GM21723 (cell line): ENCODE results near the gene SHE.
A peak's percentile ranks its signal among the peaks of the same experiment; 100 is the strongest.
"Not testable (repeated sequence)": the region's sequence is repeated elsewhere in the genome, so short reads cannot be mapped to it uniquely, and the experiment has no call there.

Experiments
- ATAC-seq: cut with Tn5 transposase; IDR thresholded peaks from one replicate; pipeline ENCODE4 v1.9.1; 2021; ENCODE audit warnings: mild to moderate bottlenecking, moderate library complexity; ENCODE audit not compliant: unreplicated experiment

Gene SHE

GRCh38 chr1:154517661-154518060, 15.4 kb upstream of the SHE start:
- no peak for ATAC-seq

DNA sequence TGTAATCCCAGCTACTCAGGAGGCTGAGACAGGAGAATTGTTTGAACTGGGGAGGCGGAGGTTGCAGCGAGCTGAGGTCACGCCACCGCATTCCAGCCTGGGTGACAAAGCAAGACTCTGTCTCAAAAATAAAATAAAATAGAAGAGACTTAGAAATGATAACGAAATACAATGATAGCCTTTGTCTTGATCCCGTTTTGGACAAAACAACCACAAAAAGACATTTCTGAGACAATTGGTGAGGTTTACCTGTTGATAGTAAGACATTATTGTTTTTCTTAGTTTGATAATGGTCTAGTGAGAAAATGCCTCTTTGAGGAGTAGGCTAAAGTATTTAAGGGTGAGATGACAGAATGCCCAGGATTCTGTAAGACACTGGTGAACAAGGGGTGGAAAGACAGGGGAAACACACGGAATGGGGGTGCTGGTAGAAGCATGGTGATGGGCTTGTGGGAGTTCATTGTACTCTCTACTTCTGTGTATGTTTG, 11.9 kb upstream of the SHE start:
- no peak for ATAC-seq

DNA sequence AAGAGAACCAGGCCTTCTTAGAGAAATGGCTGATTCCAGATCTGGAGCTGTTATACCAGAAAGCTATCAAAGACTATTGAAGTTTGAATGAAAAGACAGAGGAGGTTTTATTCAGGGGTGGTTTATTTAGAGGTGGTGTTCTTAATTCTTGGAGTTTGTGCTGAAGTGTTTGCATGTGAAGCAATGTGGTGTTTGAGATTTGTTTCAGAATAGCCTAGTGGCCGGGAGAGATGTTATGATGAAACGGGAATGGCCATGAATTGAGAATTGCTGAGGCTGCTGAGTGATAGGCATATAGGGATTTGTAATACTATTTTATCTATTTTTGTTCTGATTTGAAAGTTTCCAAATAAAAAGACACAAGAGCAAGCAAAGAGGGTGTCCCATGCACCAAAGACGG, 10.5 kb upstream of the SHE start:
- ATAC-seq, result no peak

GRCh38 chr1:154503898-154504297, 1.7 kb upstream of the SHE start:
- ATAC-seq, result no peak

- no peak for ATAC-seq
Measured at GRCh38 chr1:154502744-154503115, 518 bp upstream of the SHE start.

DNA sequence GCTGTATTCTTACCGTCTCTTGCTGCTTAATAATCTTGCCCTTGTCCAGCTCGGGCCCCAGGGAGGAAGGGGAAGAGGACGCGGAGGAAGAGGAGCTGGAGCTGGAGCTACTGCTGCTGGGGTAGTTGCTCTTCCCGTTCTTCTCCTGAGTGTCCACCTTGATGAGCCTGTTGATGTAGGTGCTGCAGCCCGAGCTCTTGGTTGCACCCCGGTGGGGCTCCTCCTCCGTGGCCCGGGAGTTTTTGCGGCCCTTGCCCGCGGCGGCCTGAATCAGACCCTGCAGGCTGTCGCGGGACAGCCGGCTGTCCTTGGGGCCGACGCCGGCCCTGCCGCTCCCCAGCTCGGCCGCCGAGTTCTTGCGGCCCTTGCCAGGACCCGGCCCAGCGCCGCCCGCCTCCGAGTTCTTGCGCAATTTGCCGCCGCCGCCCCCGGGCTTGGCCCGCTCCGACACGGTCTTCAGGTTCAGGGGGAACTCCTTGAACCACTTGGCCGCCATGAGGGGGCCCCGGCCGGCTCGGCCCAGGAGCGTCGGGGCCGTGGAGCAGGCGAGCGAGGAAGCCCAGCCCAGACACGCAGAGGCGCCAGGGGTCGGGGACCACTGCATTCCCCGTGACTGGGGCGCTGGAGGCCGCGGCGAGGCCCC, 668 bp downstream of the SHE start:
- no peak for ATAC-seq

- ATAC-seq, result no peak
Measured at GRCh38 chr1:154500533-154500932, 1.7 kb downstream of the SHE start.

DNA sequence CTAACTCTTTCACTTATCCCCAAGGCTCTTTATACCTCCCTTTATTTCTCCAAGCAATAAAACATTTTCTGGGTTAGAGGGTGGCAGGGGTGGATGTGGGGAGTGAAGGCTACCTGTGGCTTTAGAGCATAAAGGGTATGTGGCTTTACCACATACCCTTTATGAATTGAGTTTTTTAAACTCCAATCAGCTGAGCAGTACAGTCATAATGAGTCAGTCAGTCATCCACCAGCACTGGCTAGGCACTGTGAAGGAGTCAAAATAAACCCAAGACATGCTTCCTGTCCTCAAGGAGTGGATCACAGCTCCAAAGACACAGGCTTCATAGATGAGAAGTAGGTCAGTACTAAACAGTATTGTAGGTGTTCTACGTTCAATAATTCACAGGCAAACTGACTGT, 2.8 kb downstream of the SHE start:
- ATAC-seq, result no peak

GRCh38 chr1:154497026-154497806, 5.0 kb downstream of the SHE start:
- no peak for ATAC-seq

DNA sequence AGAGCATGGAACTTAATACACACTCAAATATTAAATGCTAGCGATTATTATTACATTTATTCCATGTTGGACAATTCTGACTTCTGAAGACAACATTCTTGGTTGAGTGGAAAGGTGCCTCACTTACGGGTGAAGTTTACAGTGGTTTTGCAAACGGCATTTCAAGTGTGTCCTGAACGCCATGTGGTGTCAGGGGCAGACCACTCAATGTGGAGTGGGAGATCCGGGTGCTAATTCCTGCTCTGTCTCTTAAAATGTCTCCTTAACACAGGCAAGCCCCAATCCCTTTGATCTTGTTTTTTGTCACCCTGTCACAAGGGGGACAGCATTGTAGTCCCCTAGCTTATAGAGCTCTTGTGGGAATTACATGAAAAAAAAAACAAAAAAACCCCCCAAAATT, 5.8 kb downstream of the SHE start:
- no peak for ATAC-seq

DNA sequence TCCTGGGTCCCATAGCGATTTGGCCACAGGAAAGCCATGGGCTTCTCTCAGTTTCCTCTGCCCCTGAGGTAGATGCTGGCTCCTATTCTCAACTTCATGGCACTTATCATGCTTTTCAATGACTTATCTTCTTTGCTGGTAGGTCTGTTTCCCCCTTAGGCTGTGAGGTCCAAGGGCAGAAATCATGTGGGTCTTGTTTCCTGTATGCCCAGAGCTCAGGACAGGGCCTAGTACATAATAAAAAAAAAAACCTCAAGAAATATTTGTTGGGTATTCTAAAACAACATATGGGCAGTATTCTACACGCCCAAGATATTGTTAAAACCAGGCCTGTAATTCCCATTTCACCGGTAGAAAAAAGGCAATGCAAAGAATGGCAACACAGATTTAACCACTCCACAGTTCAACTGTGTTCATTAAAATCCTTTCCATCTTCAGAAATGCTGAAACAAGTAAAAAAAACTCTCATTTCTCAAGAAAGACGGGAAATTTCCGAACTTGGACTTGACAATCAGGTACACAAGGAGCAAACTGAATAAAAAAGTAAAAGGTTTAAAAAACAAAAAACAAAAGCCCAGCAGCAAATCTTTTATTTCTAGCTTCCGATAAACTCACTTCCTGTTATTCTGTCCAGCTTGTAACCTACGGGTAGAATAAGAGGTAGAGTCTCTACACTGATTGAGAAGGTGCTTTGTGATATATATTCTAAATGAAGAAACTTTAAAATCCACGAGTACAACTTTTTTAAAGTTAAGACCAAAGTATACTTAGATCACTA, 6.5 kb downstream of the SHE start:
- ATAC-seq, result no peak

DNA sequence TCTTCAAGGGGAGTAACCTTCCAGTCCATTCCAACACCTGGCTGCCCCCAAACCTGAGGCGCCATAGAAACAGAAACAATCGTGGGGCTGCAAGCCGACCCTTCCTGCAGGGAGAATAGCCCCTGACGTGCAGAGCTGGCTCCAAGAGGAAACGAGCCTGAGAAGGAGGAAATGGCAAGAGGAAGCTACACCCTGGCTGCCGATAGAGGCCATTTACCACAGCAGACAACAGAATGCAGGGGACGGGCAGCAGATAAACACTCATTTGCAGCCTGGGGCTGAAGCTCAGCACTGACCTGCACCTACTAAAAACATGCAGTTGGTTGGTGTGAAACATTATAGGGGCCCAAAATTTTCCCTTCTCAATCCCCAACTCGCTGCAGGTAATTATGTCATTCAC, 8.9 kb downstream of the SHE start:
- no peak for ATAC-seq

- peak; percentile 39 for ATAC-seq
Measured at GRCh38 chr1:154492115-154492514, 10.1 kb downstream of the SHE start.

DNA sequence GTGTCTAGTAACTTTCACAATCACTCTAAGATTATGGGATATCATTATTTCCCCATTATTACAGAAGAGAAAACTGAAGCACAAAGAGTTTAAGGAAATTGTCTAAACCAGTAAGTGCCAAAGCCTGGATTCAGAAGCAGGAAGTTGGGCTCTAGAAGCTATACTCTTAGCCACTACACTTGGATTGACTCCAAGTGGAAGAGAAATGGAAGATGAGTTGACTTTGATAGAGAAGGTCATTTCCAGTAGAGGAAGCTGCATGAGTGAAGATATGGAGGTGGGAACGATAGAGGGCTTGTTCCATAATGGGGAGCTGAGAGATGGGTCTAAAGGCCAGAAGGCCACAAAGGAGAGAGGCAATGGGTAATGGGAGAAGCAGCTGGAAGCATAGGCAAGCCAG, 11.9 kb downstream of the SHE start:
- ATAC-seq, result no peak

DNA sequence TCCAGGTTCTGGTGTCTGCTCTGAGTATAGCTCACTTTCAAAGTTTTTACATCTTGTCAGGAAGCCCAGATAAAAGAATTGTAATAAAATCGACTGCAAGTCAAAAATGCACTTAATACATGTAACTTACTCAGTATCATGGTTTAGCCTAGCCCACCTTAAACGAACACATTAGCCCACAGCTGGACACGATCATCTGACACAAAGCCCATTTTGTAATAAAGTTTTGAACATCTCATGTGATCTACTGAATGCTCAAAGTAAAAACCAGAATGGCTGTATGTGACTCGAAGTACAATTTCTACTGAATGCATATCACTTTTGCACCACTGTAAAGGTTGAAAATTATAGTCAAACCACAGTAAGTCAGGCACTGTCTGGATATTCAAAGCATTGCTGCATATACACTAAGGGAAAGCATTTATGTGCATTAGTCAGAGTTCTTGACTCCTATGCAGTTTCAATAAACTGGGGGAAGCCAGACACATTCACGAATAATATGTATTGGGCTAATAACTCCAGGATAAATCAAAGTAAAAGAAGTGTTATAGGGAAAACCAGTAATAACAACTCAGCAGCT, 12.4 kb downstream of the SHE start:
- ATAC-seq, result no peak

GRCh38 chr1:154488922-154489321, 13.3 kb downstream of the SHE start:
- no peak for ATAC-seq

DNA sequence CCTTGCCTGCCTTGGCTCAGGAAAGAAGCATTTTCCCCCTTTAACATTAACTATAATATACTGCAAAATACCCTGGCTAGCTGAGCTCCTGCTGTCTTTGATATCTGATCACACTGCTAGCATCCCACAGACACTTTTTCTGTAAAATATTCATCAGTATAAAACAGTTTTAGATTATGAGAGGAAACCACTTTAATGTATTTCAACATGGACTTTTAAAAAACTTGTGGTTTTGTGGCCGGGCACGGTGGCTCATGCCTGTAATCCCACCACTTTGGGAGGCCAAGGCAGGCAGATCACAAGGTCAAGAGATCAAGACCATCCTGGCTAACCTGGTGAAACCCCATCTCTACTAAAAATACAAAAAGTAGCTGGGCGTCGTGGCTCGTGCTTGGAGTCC, 15.5 kb downstream of the SHE start:
- not testable (repeated sequence) for ATAC-seq

DNA sequence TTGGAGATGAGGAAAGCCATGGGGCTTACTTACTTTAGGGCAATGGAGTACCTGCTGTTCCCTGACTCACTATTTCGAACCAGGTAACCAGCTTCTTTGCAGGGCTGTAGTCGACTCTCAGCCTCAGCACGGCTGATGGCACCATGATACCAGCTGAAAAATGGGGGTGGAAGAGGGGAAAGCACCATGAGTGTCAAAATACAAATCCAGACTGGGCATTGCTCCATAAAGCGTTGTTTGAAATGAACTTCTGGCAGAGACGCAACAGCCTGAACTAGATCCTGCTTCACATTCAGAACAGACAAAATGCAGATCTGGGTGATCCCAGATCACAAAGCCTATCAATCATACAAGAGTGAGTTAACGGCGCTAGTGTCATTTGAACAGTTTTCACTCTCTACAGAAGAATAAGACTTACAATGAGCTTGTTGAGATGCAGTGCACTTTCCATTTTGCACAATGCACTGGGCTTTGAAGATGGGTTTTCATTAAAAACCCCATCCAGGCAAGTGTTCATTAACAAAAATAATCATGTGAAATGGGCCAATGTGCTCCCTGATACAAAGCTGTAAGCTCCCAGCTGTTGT, 16.2 kb downstream of the SHE start:
- ATAC-seq, result no peak

DNA sequence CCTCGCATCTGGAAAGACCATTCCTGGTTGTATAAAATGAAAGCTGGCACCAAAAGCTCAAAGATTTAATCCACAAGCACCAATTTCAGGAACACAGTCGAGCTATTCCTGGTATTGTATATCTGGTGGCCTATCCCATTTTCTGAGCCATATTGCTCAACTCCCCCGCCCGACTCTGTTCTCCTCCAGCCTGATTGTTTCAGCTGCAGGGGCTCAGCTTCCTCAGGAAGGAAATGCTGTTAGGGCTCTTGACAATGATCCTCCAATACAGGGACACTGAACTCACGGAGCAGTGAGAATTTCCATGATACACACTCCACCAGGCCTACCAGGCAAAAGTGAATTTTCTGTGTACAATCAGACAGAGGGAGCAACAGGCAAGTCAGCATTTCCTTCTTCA, 17.1 kb downstream of the SHE start:
- no peak for ATAC-seq

GRCh38 chr1:154483941-154484803, 18.0 kb downstream of the SHE start:
- no peak for ATAC-seq
